CD4-positive, alpha-beta T cell treated with Interleukin-4 for 1 hour (primary cell): ENCODE results near the gene COG5.

ENCODE experiments used
- DNase-seq, 2 donors: peaks; one replicate each; pipeline ENCODE4 v3.0.0-alpha.2; 2020 to 2022

Gene COG5

GRCh38 chr7:107563775-107564552 lies at the start of gene COG5, which contains the start of gene DUS4L:
Gene COG5 (minus strand): TSS chr7:107563920. CDS start chr7:107563896, 24 bp downstream.
Gene DUS4L (plus strand): TSS chr7:107563971. CDS start chr7:107567071, 3,100 bp downstream.
- peak; percentile 85 to 87 for DNase-seq

- no peak for DNase-seq
These were observed 49.7 kb upstream of the COG5 start for GRCh38 chr7:107613439-107613838.

GRCh38 chr7:107610323-107610722 lies 46.6 kb upstream of the COG5 start:
- DNase-seq, result no peak

GRCh38 chr7:107609811-107610261 lies 46.1 kb upstream of the COG5 start:
- DNase-seq, result no peak

- no peak for DNase-seq
These were observed 42.6 kb upstream of the COG5 start for GRCh38 chr7:107606303-107606702.

- DNase-seq, result no peak
These were observed 41.6 kb upstream of the COG5 start for GRCh38 chr7:107605218-107605815.

- no peak for DNase-seq
These were observed 37.1 kb upstream of the COG5 start for GRCh38 chr7:107600816-107601215.

- DNase-seq, result no peak
These were observed 35.5 kb upstream of the COG5 start for GRCh38 chr7:107599262-107599661.

GRCh38 chr7:107597953-107598352 lies 34.2 kb upstream of the COG5 start:
- no peak for DNase-seq

GRCh38 chr7:107597582-107597916 lies 33.8 kb upstream of the COG5 start:
- no peak for DNase-seq

GRCh38 chr7:107596881-107597581 lies 33.3 kb upstream of the COG5 start:
- no peak for DNase-seq

- DNase-seq, result no peak
These were observed 31.4 kb upstream of the COG5 start for GRCh38 chr7:107594961-107595737.

GRCh38 chr7:107593025-107593410 lies 29.3 kb upstream of the COG5 start:
- no peak for DNase-seq

- DNase-seq, result no peak
These were observed 28.8 kb upstream of the COG5 start for GRCh38 chr7:107592361-107593024.

- DNase-seq, result no peak
These were observed 27.7 kb upstream of the COG5 start for GRCh38 chr7:107591421-107591820.

- DNase-seq, result no peak
These were observed 24.9 kb upstream of the COG5 start for GRCh38 chr7:107588529-107589130.

- no peak for DNase-seq
These were observed 21.0 kb upstream of the COG5 start for GRCh38 chr7:107584716-107585115.

- no peak for DNase-seq
These were observed 19.2 kb upstream of the COG5 start for GRCh38 chr7:107582875-107583274.

- no peak for DNase-seq
These were observed 17.8 kb upstream of the COG5 start for GRCh38 chr7:107581387-107582013.

- no peak for DNase-seq
These were observed 17.1 kb upstream of the COG5 start for GRCh38 chr7:107580716-107581383.
